CD14-positive monocyte (primary cell): ENCODE measurements around the gene TMPRSS3. TPM values are rescaled to one million over a fixed set of nuclear protein-coding genes. Genes with fewer than 3 reads are reported as not detected.

Experiments used
- DNase-seq, 3 donors: peaks; one replicate each; pipeline ENCODE4 v3.0.0-alpha.2; 2011 to 2022
- H2AFZ ChIP-seq: 2 replicates; pipeline ENCODE4 v1.6.0; 2012; ENCODE audit warnings: mild to moderate bottlenecking, low read depth, low read length, inconsistent platforms; ENCODE audit not compliant: insufficient read depth, poor library complexity, severe bottlenecking
- H3K27ac ChIP-seq, 2 donors: 1 replicate in 1 of 2; 2 replicates in 1 of 2; pipeline ENCODE4 v1.5.1; 2012 to 2013; ENCODE audit warnings: low read length in 2 of 2, control low read depth in 1 of 2, inconsistent platforms in 1 of 2, low read depth in 1 of 2, mild to moderate bottlenecking in 1 of 2
- H3K27me3 ChIP-seq, 2 donors: one replicate each; pipeline versions ENCODE4 v1.6.0 to v1.6.1; 2011 to 2013; ENCODE audit warnings: low read length in 2 of 2; ENCODE audit not compliant: control insufficient read depth in 2 of 2, insufficient read depth in 2 of 2
- H3K36me3 ChIP-seq, 2 donors: replicated peaks in 1 of 2; 1 replicate in 1 of 2; 2 replicates in 1 of 2; pipeline versions ENCODE4 v1.5.1 to v1.6.1; 2012 to 2013; ENCODE audit warnings: low read length in 2 of 2, control low read depth in 1 of 2, inconsistent platforms in 1 of 2, mild to moderate bottlenecking in 1 of 2; ENCODE audit not compliant: insufficient read depth in 2 of 2, control insufficient read depth in 1 of 2
- H3K4me1 ChIP-seq, 2 donors: 1 replicate in 1 of 2; 2 replicates in 1 of 2; pipeline versions ENCODE4 v1.5.1 to v1.6.1; 2012 to 2013; ENCODE audit warnings: low read length in 2 of 2, control low read depth in 1 of 2, inconsistent platforms in 1 of 2, mild to moderate bottlenecking in 1 of 2, moderate library complexity in 1 of 2; ENCODE audit not compliant: insufficient read depth in 2 of 2, control insufficient read depth in 1 of 2
- H3K4me2 ChIP-seq: replicated peaks from 2 replicates; pipeline ENCODE3; 2012; ENCODE audit warnings: low read length, moderate library complexity, mild to moderate bottlenecking; ENCODE audit not compliant: poor library complexity, severe bottlenecking; ENCODE audit errors: extremely low read depth
- H3K4me3 ChIP-seq, 3 experiments: fragments of 200-600 bp in 1 of 3; sonication (generic) in 1 of 3; replicated peaks in 1 of 3; 1 replicate in 2 of 3; 2 replicates in 1 of 3; pipeline ENCODE4 v1.5.1; 2011 to 2013; ENCODE audit warnings: low read length in 3 of 3, mild to moderate bottlenecking in 3 of 3, control low read depth in 2 of 3, low read depth in 2 of 3, inconsistent platforms in 1 of 3, moderate library complexity in 1 of 3
- H3K79me2 ChIP-seq: 2 replicates; pipeline ENCODE4 v1.6.0; 2012; ENCODE audit warnings: mild to moderate bottlenecking, control low read depth, inconsistent platforms, low read length, moderate library complexity; ENCODE audit not compliant: insufficient read depth
- H3K9ac ChIP-seq: 2 replicates; pipeline ENCODE4 v1.6.0; 2017; ENCODE audit warnings: low read length, mild to moderate bottlenecking; ENCODE audit not compliant: insufficient read depth, poor library complexity, severe bottlenecking
- H3K9me3 ChIP-seq, 2 donors: replicated peaks in 1 of 2; 1 replicate in 1 of 2; 2 replicates in 1 of 2; pipeline versions ENCODE4 v1.5.1 to v1.6.1; 2012 to 2013; ENCODE audit warnings: low read length in 2 of 2, control low read depth in 1 of 2; ENCODE audit not compliant: control insufficient read depth in 1 of 2, insufficient read depth in 1 of 2
- H4K20me1 ChIP-seq: 2 replicates; pipeline ENCODE4 v1.6.0; 2012; ENCODE audit warnings: mild to moderate bottlenecking, low read length, control low read depth, moderate library complexity; ENCODE audit not compliant: insufficient read depth
- H3K27ac Mint-ChIP-seq, 7 donors: one replicate each; pipeline ENCODE4 v1.8.0; 2020; ENCODE audit warnings: mild to moderate bottlenecking in 7 of 7, mixed read lengths in 7 of 7, moderate library complexity in 6 of 7, inconsistent platforms in 2 of 7
- H3K27me3 Mint-ChIP-seq, 3 donors: one replicate each; pipeline ENCODE4 v1.8.0; 2021 to 2022; ENCODE audit warnings: low read depth in 3 of 3, mild to moderate bottlenecking in 3 of 3, mixed read lengths in 3 of 3, moderate library complexity in 3 of 3, inconsistent platforms in 1 of 3
- H3K36me3 Mint-ChIP-seq, 2 donors: one replicate each; pipeline ENCODE4 v1.8.0; 2020; ENCODE audit warnings: mixed read lengths in 2 of 2, inconsistent platforms in 1 of 2, mild to moderate bottlenecking in 1 of 2
- H3K4me1 Mint-ChIP-seq: one replicate; pipeline ENCODE4 v1.8.0; 2020; ENCODE audit warnings: mild to moderate bottlenecking, mixed read lengths
- H3K4me3 Mint-ChIP-seq, 2 donors: one replicate each; pipeline ENCODE4 v1.8.0; 2020; ENCODE audit warnings: mild to moderate bottlenecking in 2 of 2, mixed read lengths in 2 of 2, moderate library complexity in 1 of 2
- H3K9me3 Mint-ChIP-seq, 7 donors: one replicate each; pipeline ENCODE4 v1.8.0; 2020 to 2022; ENCODE audit warnings: mixed read lengths in 7 of 7, mild to moderate bottlenecking in 6 of 7, moderate library complexity in 6 of 7, inconsistent platforms in 2 of 7
- CTCF ChIP-seq: fragments of 200-600 bp; IDR thresholded peaks from one replicate; pipeline ENCODE4 v1.8.0; 2022; ENCODE audit warnings: antibody characterized with exemption, mild to moderate bottlenecking
- WGBS: methylation state at CpG from one replicate; pipeline ENCODE4 v1.1.5; 2013; ENCODE audit warnings: missing lambda C conversion rate; ENCODE audit not compliant: insufficient coverage; 5-methylcytosine and 5-hydroxymethylcytosine counted together
- intact Hi-C, 2 donors: fragments of 100-400 bp; cut with micrococcal nuclease; formaldehyde crosslinking; loops; one replicate each; pipeline versions ENCODE4 v1.15.0 to v1.15.1; 2023
- polyA plus RNA-seq, 3 donors: library from polyadenylated mRNA; depleted of rRNA in 1 of 3; unstranded in 2 of 3; stranded (reverse) in 1 of 3; fragments of 300-500 nt in 2 of 3; fragments of >200 nt in 1 of 3; fragmentation: Illumina TruSeq in 2 of 3; gene quantifications; 1 replicate in 2 of 3; 2 replicates in 1 of 3; pipeline ENCODE4 v1.2.3, GENCODE V29; 2012 to 2021

TMPRSS3 gene
- polyA plus RNA-seq, 3 donors: 0.30 TPM; not detected in 2

GRCh38 chr21:42431196-42431595 is 35.3 kb upstream of the TMPRSS3 start:
- Histone ChIP-seq H3K27ac (no peak overlapping the region), H3K79me2 (no peaks in the 10 kb centered on the region), H3K36me3 (no peaks in the 10 kb centered on the region), H3K9me3 (no peaks in the 10 kb centered on the region), H3K4me1 (peaks cover 7% of the 10 kb centered on the region in 2 donors), H2AFZ (no peak overlapping the region), H3K4me2 (no peak overlapping the region), H3K9ac (no peak overlapping the region), H4K20me1 (no peaks in the 10 kb centered on the region), H3K4me3 (no peak overlapping the region), H3K27me3 (no peaks in the 10 kb centered on the region)
- H3K9me3 Mint-ChIP-seq: peaks cover 0 to 11% (median 7%) of the 10 kb centered on the region in 7 donors
- H3K27me3 Mint-ChIP-seq: peaks cover 0 to 2% (median 1%) of the 10 kb centered on the region in 3 donors
- H3K4me3 Mint-ChIP-seq: no peak overlapping the region
- no peaks in the 10 kb centered on the region for H3K36me3 Mint-ChIP-seq
- peak; percentile 7 to 28 (median 12) for DNase-seq
- H3K27ac Mint-ChIP-seq: peak overlapping the region in 3 of 7 donors; percentile 53 to 64 (median 59)
- intact Hi-C loops: no loop called here
- H3K4me1 Mint-ChIP-seq: peaks cover 14% of the 10 kb centered on the region
- TF ChIP-seq CTCF: no peak
- WGBS: no CpG with 5 or more reads among the region's 7 CpGs

GRCh38 chr21:42430521-42430920 is 34.7 kb upstream of the TMPRSS3 start:
- Mint-ChIP-seq H3K27ac (no peak overlapping the region), H3K9me3 (peaks cover 0 to 11% (median 7%) of the 10 kb centered on the region in 7 donors), H3K27me3 (peaks cover 2 to 5% (median 3%) of the 10 kb centered on the region in 3 donors), H3K4me1 (peaks cover 18% of the 10 kb centered on the region), H3K36me3 (no peaks in the 10 kb centered on the region), H3K4me3 (no peak overlapping the region)
- TF ChIP-seq CTCF: no peak
- no peaks in the 10 kb centered on the region for H3K27me3 ChIP-seq
- no peak overlapping the region for H3K4me3 ChIP-seq
- intact Hi-C loops: no loop called here
- WGBS: 93% methylated on average over 6 of the region's 6 CpGs
- no peaks in the 10 kb centered on the region for H4K20me1 ChIP-seq
- no peaks in the 10 kb centered on the region for H3K36me3 ChIP-seq
- peaks cover 12 to 13% of the 10 kb centered on the region in 2 donors for H3K4me1 ChIP-seq
- no peak overlapping the region for H3K4me2 ChIP-seq
- no peak overlapping the region for H3K9ac ChIP-seq
- no peak overlapping the region for H3K27ac ChIP-seq
- no peaks in the 10 kb centered on the region for H3K79me2 ChIP-seq
- H3K9me3 ChIP-seq: no peaks in the 10 kb centered on the region
- no peak overlapping the region for H2AFZ ChIP-seq
- DNase-seq: no peak
